CD4-positive, alpha-beta T cell treated with Interleukin-21 for 1 hour (primary cell): Measurements from ENCODE around the gene HSPA6.
"Not testable (repeated sequence)": the region's sequence is repeated elsewhere in the genome, so short reads cannot be mapped to it uniquely, and the experiment has no call there.

ENCODE experiments used
- DNase-seq: peaks from one replicate; pipeline ENCODE4 v3.0.0-alpha.2; 2020

HSPA6 gene

DNA sequence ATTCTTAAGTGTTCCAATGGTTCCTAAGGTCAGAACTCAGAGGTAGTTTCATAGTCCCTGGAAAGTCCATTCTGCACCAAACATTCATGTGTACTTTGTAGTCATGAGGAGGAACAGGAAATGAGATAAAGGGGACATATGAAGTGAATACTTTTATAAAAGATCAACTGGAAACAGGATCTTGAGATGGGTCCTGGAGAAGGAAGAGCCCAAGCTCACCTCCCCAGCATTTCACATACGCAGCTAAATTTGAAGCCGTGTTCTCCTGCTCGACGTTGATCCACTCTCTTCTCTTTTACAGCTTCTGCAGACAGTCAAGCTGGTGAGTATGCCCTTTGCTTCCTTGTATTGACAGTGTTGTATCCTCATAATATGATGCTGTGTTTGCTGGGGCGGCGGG, 18.7 kb upstream of the HSPA6 start:
- DNase-seq = no peak

DNA sequence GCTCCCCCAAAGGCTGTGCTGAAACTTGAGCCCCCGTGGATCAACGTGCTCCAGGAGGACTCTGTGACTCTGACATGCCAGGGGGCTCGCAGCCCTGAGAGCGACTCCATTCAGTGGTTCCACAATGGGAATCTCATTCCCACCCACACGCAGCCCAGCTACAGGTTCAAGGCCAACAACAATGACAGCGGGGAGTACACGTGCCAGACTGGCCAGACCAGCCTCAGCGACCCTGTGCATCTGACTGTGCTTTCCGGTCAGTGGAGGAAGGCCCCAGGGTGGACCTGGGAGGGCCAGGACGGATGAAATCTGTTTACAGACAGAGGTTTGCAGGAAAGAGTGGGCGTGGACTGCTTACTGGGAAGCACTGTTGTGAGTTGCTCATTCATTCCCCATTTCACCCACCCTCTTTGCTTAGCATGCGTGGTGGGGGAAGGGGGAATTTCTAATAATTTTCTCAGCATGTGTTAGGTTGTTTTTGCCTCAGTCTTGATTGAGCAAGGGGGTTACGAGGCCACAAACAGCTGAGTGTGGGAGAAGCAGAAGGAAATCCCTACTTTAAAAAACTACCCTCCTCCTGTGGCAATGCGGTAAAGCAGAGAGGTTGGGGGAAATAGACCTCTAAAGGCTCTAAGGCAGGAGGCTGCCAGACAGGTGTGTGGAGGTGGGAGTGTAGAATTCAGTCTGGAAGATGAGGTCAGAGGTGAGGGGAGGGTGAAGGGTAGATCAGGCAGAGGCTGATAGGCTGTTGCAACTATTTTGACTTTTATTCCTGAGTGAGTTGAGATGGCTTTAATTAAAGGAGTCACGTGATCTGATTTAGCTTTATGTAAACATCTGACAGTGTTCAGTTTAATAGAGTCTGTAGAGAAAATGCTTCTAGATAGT, 17.8 kb upstream of the HSPA6 start:
- no peak for DNase-seq

DNA sequence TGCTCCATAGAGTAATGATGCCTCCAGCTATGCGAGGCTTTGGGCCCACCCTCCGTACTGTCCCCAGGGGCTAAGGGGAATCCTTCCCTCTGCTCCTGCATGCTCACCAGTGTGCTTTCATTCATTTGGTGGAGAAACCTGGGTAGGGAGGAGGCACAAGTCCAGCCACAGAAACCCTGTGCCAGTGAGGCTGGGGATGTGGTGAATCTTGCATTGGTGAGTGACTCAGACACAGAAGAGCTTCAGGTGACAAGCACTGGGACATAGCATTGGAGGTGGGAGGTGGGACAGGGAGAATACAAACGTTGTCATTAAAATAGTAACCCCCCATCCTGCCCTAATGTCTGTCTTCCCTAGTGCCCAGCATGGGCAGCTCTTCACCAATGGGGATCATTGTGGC, 13.9 kb upstream of the HSPA6 start:
- no peak for DNase-seq

DNA sequence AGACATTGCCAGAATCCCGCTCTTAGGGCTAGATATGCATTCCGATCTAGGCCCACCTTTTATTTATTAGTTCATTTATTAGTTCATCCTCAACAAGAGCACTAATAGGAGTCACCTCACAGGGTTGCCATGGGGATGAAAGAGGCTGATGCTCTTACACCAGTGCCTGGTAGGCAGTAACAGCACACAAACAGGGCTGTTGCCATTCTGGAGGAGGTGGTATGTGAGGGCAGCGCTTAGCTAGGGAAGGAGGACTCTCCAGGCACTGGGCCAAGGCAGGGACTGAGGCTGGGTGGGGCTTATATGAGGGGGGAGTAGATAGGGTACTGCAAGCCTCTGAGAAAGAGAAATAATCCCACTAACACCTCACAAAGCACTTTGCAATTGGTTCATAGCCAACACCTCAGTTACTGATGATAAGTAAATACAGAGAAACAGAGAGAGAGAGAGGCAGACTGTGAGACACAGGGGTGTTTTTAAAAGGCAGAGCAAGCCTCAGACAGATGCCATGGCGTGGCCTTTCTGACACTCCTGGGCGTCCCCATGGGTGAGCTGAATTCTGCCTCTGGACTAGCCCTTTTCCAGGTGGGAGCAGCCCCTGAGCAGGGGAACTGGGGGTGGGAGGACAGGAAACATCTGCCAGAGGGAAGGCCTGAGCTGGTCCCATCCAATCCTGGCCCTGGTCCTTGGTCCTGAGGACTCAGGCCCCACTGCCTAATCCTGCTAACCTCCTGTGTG, 13.2 kb upstream of the HSPA6 start:
- DNase-seq = no peak

DNA sequence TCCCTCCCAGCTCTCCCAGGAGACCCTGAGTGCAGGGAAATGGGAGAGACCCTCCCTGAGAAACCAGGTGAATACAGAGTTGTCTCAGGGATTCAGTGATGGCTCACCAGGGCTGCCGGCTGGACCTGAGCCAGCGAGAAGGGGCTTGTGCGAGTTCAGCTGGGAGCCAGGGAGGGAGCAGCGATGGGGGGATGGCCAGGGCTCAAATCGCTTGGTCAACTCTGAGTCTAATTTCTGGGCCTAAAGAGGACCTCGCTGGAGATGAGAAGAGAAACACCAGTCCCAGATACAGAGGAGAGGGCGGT, 12.6 kb upstream of the HSPA6 start:
- DNase-seq = no peak

DNA sequence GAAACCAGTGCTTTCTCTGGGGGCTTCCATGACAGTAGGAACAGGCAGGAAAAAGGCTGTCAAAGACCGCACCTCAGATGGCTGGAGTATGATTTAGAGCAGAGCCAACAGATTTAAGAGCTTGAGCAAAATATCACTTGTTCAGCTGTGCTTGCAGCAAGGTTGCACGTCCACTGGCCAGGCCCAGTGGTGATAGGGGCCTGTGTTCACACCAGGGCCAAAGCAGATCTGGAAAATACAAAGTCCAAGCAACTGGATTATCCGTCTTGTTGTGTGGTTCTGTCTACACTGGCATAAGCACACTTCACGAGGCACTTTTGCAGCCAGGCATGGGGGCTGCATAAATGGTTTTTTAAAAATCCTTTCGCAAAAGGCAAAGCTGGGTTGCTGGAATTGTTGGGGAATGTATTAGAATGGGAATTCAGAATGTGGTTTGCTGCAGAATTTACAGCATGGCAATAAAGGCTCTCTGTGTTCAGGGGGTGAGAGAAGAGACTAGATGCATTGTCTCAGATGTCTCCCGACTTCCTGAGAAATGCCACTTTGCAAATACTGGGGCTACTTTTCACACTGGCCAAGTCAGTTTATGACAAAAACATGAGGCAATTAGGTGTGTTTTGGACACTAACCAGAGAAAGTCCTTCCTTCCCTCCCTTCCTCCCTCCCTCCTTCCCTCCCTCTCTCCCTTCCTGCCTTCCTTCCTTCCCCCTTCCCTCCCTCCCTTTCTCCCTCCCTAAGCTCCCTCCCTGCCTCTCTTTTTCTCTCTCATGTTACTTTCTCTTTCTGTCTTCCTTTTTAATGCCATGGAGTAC, 11.5 kb upstream of the HSPA6 start:
- not testable (repeated sequence) for DNase-seq

DNA sequence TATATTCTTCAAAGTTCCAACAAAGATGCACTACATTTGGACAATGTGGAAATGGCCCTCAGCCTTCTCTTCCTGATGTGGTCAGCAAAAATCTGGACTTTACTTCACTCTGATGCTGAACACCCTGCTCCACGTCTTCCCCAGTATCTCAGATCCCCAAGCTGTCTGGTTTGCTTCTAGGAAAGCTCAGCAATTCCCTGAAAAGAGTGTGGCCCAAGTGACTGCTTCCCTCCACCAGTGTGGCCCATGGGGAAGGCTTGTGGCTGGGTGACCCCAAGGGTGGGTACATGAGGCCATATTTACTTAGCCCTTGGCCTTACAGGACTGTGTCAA, 10.9 kb upstream of the HSPA6 start:
- not testable (repeated sequence) for DNase-seq

DNA sequence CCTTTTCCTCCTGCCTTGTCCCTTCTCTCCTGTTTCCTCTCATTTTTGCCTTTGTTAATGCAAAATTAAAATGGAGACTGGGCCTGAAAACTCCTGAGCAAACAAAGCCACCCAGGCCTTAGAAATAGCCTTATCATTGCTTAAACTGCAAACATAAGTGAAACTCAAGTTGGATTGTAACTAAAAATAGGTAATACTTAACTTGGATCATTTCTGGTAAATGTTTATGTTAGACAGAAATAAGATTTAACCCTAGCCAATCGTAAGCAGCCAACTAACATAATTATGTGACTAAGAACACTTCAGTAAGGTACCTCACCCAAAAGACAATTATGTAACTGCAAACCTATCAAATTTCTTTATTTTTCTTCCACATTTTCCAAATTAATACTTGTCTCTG, 10.4 kb upstream of the HSPA6 start:
- DNase-seq = not testable (repeated sequence)

DNA sequence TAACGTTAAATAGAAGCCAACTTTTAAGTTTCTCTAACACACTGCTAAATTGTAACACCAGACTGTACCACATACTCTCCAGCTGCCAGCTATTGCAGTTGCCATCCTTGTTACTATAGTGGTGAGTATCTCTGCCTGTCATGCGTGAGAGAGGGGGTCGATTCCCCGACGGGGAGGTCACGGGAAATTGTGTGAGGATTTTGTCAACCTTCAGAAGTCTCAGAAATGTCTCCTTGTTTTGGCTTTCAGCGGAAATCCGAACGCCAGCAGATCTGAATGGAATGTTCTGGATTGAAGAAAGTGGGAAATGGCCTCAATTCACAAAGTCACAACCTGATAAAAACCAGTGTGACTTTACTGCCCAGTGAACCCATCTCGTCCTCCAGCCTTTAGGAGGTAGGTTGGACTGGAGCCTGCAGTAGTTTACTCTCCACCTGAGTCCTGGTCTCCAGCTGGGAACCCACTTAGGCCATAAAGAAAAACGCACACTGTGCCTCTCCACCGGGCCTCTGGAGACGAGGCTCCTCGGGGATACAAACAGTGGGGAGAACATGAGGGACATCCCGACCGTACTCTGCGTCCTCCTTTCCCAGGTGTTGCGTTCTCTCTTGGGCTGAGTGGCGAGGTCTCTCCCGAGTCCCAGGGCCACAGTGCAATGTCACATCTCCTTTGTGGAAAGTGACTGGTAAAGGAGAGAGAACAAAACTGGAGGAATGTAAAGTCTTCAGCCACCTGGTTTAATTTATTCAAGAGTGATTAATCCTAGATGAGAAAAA, 1.1 kb upstream of the HSPA6 start:
- not testable (repeated sequence) for DNase-seq

DNA sequence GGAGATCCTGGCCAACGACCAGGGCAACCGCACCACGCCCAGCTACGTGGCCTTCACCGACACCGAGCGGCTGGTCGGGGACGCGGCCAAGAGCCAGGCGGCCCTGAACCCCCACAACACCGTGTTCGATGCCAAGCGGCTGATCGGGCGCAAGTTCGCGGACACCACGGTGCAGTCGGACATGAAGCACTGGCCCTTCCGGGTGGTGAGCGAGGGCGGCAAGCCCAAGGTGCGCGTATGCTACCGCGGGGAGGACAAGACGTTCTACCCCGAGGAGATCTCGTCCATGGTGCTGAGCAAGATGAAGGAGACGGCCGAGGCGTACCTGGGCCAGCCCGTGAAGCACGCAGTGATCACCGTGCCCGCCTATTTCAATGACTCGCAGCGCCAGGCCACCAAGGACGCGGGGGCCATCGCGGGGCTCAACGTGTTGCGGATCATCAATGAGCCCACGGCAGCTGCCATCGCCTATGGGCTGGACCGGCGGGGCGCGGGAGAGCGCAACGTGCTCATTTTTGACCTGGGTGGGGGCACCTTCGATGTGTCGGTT, 477 bp downstream of the HSPA6 start:
- DNase-seq = not testable (repeated sequence)

DNA sequence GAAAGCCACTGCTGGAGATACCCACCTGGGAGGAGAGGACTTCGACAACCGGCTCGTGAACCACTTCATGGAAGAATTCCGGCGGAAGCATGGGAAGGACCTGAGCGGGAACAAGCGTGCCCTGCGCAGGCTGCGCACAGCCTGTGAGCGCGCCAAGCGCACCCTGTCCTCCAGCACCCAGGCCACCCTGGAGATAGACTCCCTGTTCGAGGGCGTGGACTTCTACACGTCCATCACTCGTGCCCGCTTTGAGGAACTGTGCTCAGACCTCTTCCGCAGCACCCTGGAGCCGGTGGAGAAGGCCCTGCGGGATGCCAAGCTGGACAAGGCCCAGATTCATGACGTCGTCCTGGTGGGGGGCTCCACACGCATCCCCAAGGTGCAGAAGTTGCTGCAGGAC, 981 bp downstream of the HSPA6 start:
- not testable (repeated sequence) for DNase-seq

DNA sequence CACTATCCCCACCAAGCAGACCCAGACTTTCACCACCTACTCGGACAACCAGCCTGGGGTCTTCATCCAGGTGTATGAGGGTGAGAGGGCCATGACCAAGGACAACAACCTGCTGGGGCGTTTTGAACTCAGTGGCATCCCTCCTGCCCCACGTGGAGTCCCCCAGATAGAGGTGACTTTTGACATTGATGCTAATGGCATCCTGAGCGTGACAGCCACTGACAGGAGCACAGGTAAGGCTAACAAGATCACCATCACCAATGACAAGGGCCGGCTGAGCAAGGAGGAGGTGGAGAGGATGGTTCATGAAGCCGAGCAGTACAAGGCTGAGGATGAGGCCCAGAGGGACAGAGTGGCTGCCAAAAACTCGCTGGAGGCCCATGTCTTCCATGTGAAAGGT, 1.6 kb downstream of the HSPA6 start:
- DNase-seq = not testable (repeated sequence)

DNA sequence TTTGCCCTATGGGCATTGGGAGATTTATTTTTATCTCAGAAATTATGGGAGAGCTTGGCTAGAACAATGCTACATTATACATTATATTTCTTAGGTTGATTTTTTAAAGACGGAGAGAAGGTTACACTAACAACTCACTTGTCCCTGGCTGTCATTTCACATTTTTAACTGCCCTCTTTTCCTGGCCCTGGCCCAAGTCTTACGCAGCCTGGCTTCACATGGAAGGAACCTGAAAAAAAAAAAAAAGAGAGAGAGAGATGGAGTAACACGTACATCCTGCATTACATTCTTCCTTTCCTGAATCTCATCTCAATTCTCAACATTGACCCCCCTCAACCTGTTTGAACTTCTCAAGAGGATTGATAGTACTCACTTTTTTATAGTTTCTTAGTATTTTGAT, 4.2 kb downstream of the HSPA6 start:
- DNase-seq = not testable (repeated sequence)

DNA sequence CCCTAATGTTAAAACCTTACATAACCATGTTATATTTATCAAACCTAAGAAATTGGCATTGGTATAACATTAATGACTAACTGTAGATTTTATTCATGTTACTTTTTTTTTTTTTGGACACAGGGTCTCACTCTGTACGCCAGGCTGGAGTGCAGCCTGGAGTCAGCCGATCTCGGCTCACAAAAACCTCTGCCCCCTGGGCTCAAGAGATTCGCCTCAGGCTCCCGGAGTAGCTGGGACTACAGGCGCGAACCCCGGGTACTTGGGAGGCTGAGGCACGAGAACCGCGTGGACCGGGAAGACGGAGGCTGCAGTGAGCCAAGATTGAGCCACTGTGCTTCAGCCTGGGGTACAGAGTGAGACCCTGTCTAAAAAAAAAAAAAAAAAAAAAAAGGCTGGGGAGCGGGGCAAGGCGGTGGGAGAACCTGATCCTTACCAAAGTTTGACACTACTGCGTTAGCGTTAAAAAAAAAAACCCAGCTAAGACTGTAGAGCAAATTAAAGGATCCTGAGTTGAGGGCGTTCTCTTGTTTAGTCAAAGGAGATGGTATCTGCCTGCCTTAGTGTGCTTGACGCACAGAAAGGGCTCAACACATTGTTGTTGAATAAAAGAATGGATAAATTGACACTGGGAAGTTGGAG, 5.2 kb downstream of the HSPA6 start:
- not testable (repeated sequence) for DNase-seq

DNA sequence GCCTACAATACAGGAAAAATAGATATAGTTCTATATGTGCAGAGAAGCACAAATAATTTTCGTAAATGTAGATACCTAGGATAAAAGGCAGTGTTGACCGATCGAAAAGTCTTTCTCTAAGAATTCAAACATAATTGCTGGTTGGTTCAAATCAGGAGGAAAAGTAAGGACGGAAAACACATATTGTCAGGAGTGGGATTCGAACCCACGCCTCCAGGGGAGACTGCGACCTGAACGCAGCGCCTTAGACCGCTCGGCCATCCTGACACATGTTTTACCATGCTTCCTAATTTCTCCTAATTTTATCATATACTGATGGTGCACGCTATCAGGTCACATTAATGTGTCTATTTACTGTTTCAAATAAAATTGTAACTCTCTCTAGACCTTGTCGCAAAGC, 5.8 kb downstream of the HSPA6 start:
- peak; percentile 85 for DNase-seq

DNA sequence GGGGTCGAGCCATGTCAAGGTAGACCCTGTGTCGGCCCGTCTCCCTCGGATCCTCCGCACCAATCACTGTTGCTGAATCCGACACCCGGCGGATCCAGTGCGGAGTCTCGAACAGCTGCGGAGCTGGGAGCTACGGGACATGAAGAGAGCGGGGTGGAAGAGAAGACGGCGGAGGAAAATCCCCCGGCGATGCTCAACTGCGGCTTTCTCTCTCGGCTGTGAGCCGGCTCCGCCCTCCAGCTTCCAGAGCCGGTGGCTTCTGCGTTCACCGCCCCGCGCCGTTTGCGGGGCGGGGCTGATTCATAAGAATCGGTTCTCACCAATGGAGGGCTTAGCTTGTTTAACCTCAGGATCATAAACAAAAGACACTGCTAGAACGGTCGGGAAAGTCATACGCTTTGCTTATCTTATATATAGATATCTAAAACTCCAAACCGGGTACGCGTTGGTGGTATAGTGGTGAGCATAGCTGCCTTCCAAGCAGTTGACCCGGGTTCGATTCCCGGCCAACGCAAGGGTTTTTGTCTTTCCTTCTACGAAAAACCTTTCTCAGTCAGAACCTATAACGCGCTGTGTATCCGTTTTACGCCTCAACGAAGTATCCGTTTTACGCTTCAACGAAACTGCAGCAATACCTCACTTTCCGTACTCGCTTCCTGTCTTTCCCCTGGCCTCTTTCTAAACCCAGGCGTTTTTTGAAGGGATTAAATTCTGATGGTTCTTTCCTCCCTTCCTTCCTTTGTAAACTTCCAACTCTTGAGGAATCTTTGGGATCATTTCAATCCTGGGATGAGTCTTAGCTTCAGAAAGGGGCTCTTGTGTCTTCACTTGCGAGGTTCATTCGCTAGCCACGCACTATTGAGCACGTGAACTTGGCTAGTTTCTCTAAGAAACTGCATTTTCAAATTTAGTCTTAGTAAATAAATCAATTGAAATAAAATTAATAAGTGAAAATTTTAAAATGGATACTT, 6.6 kb downstream of the HSPA6 start:
- DNase-seq = peak; percentile 96

DNA sequence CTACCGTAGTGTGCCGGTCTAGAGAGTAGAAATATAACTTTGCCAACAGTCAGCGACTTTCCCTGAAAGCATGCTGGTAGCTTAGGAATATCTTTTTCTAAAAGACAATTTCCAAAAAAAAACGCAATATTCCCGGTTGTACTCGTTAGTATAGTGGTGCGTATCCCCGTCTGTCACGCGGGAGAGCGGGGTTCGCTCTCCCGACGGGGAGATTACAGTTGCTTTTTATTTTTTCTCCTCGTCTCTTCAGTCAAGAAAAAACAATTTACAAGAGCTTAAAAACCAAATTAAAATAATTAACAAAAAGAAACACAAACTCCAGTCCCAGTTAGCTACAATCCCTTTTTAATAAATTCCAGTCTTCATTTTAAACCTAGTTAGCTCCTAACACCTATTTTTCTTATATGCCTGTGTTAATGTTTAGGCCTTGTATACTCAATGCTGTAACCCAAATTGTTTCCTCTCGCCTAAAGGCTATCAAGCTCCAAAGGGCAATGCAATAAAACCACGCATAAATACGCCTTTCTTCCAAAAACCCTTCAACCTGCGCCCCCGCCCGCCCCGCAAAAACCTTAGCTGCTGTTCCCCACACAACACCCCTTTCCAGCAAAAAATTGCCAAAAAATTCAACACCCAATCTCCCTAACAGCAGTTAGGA, 7.8 kb downstream of the HSPA6 start:
- no peak for DNase-seq

DNA sequence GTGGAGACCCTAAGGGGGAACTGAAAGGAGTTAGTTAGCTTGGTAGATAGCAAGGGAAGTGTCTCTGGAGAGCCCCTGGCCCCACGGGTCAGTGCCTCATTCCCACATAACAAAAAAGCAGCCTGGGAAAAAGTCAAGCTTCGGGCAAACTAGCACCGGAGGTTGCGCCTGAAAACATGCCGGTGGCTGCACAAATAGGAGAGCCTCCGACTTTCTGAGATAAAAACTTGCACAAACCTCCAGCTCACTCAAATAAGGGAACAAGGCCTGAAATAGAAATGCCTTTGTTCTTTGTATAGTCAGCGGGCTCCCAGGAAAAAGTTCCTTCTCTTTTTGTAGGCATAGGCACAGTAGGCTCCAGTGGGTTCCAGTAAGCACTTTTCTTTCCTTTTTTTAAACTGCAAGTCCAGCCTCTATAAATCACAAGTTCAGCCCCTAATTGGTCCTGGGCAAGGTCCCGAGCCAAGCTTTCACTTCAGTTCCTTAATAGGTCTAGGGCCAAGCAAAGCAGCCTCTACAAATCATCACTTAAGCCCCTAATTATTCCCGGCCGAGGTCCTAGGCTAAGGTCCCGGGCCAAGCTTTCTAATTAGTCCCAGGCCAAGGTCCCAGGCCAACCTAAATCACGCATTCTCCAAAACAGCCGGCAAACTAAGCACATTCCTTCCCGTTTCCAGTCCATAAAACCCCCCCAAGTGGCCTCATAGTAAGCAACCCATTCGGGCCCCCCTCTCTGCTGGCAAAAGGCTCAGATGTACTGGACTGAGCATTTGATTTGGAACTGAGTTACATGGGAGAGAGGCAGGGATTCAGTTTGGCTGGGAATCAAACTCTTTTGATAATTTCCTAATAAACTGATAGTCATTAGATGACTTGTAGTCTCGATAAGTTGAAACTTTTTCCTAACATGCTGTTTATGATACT, 8.6 kb downstream of the HSPA6 start:
- DNase-seq = not testable (repeated sequence)

DNA sequence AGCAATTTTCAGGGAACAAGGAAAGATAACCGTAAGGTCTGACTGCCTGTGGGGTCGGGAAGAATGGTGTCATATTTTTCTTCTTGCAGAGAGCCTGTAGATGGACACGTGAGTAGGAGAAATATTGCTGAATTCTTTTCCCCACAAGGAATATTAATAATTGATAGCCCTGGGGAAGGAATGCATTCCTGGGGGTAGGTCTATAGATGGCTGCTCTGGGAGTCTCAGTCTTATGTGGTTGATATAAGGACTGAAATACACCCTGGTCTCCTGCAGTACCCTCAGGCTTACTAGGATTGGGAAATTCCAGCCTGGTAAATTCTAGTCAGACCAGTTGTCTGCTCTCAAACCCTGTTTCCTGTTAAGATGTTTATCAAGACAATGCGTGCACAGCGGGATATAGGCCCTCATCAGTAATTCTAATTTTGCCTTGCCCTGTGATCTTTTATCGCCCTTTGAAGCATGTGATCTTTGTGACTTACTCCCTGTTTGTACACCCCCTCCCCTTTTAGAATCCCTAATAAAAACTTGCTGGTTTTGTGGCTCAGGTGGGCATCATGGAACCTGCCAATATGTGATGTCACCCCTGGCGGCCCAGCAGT, 12.8 kb downstream of the HSPA6 start:
- DNase-seq = not testable (repeated sequence)
